Activated CD4-positive, CD25-positive, alpha-beta regulatory T cell (primary cell): ENCODE results near the gene RNF112.
A peak's percentile ranks its signal among the peaks of the same experiment; 100 is the strongest.

Experiments used
- DNase-seq, 4 experiments: peaks; one replicate each; lab custom pipeline; 2025; lab: John Stamatoyannopoulos, UW

The RNF112 gene

GRCh38 chr17:19410875-19411620, at the start of gene RNF112:
Gene RNF112, plus strand, starts transcription at chr17:19411232. Its CDS starts 177 bp downstream, at chr17:19411409.
- DNase-seq = no peak

- DNase-seq = no peak
Measured at GRCh38 chr17:19361326-19361725, 49.7 kb upstream of the RNF112 start.

- DNase-seq = no peak
Measured at GRCh38 chr17:19361944-19362276, 49.1 kb upstream of the RNF112 start.

- peak; percentile 87 to 93 (median 90) for DNase-seq
Measured at GRCh38 chr17:19362277-19363113, 48.5 kb upstream of the RNF112 start, which contains the start of gene B9D1. Gene B9D1, minus strand, starts transcription at chr17:19362723. Its CDS starts 154 bp downstream, at chr17:19362569.

- DNase-seq = no peak
Measured at GRCh38 chr17:19363114-19363438, 48.0 kb upstream of the RNF112 start.

GRCh38 chr17:19363460-19364035, 47.5 kb upstream of the RNF112 start:
- DNase-seq = no peak

- DNase-seq = no peak
Measured at GRCh38 chr17:19364699-19365498, 46.1 kb upstream of the RNF112 start.

GRCh38 chr17:19365499-19365817, 45.6 kb upstream of the RNF112 start:
- DNase-seq = no peak

GRCh38 chr17:19365833-19366636, 45.0 kb upstream of the RNF112 start:
- DNase-seq = no peak

- DNase-seq = no peak
Measured at GRCh38 chr17:19366637-19366972, 44.4 kb upstream of the RNF112 start.

- DNase-seq = no peak
Measured at GRCh38 chr17:19368229-19368628, 42.8 kb upstream of the RNF112 start.

- no peak for DNase-seq
Measured at GRCh38 chr17:19369107-19369778, 41.8 kb upstream of the RNF112 start.

GRCh38 chr17:19369846-19370492, 41.1 kb upstream of the RNF112 start:
- no peak for DNase-seq

- no peak for DNase-seq
Measured at GRCh38 chr17:19370493-19370960, 40.5 kb upstream of the RNF112 start.

- no peak for DNase-seq
Measured at GRCh38 chr17:19371259-19372010, 39.6 kb upstream of the RNF112 start.

GRCh38 chr17:19372011-19372370, 39.0 kb upstream of the RNF112 start:
- no peak for DNase-seq

- no peak for DNase-seq
Measured at GRCh38 chr17:19372439-19372838, 38.6 kb upstream of the RNF112 start.

GRCh38 chr17:19372866-19373504, 38.0 kb upstream of the RNF112 start:
- no peak for DNase-seq

GRCh38 chr17:19374136-19374535, 36.9 kb upstream of the RNF112 start:
- no peak for DNase-seq
